HUES48 (cell line): ENCODE data around the gene MAP2K3.

Experiments used
- H3K27ac ChIP-seq: one replicate; pipeline ENCODE4 v1.7.0; 2013; ENCODE audit warnings: low read depth, low read length, inconsistent platforms
- H3K27me3 ChIP-seq: 2 replicates; pipeline ENCODE4 v1.6.1; 2013; ENCODE audit warnings: mild to moderate bottlenecking, low read length; ENCODE audit not compliant: control insufficient read depth, insufficient read depth
- H3K36me3 ChIP-seq: 2 replicates; pipeline ENCODE4 v1.6.1; 2013; ENCODE audit warnings: low read length; ENCODE audit not compliant: control insufficient read depth, insufficient read depth
- H3K4me1 ChIP-seq: 2 replicates; pipeline ENCODE4 v1.6.1; 2013; ENCODE audit warnings: mild to moderate bottlenecking, low read length; ENCODE audit not compliant: control insufficient read depth, insufficient read depth
- H3K4me3 ChIP-seq: 2 replicates; pipeline ENCODE4 v1.5.1; 2013; ENCODE audit warnings: mild to moderate bottlenecking, low read depth, low read length
- H3K9ac ChIP-seq: 2 replicates; pipeline ENCODE4 v1.6.1; 2013; ENCODE audit warnings: mild to moderate bottlenecking, low read depth, low read length, moderate library complexity
- H3K9me3 ChIP-seq: 2 replicates; pipeline ENCODE4 v1.6.1; 2013; ENCODE audit warnings: low read length; ENCODE audit not compliant: control insufficient read depth, insufficient read depth

MAP2K3 gene

GRCh38 chr17:21292867-21293830 is 8.6 kb downstream of the MAP2K3 start:
- Histone ChIP-seq H3K9ac (no peak overlapping the region), H3K27ac (no peak overlapping the region), H3K4me3 (no peak overlapping the region), H3K27me3 (no peaks in the 10 kb centered on the region), H3K4me1 (no peaks in the 10 kb centered on the region), H3K9me3 (peaks cover 38% of the 10 kb centered on the region), H3K36me3 (no peaks in the 10 kb centered on the region)

- H3K9me3 ChIP-seq, result peaks cover 44% of the 10 kb centered on the region
- H3K27ac ChIP-seq, result no peak overlapping the region
- peaks cover 6% of the 10 kb centered on the region for H3K36me3 ChIP-seq
- no peaks in the 10 kb centered on the region for H3K27me3 ChIP-seq
- H3K4me3 ChIP-seq, result no peak overlapping the region
- H3K9ac ChIP-seq, result no peak overlapping the region
- no peaks in the 10 kb centered on the region for H3K4me1 ChIP-seq
Observed at GRCh38 chr17:21293831-21294210, 9.3 kb downstream of the MAP2K3 start.

GRCh38 chr17:21294321-21295035 is 10.0 kb downstream of the MAP2K3 start:
- peaks cover 49% of the 10 kb centered on the region for H3K9me3 ChIP-seq
- no peaks in the 10 kb centered on the region for H3K27me3 ChIP-seq
- H3K4me3 ChIP-seq, result no peak overlapping the region
- H3K36me3 ChIP-seq, result peaks cover 12% of the 10 kb centered on the region
- no peak overlapping the region for H3K9ac ChIP-seq
- no peak overlapping the region for H3K27ac ChIP-seq
- no peaks in the 10 kb centered on the region for H3K4me1 ChIP-seq

GRCh38 chr17:21295036-21295952 is 10.8 kb downstream of the MAP2K3 start:
- Histone ChIP-seq H3K27me3 (no peaks in the 10 kb centered on the region), H3K9me3 (peaks cover 53% of the 10 kb centered on the region), H3K4me3 (no peak overlapping the region), H3K36me3 (peaks cover 15% of the 10 kb centered on the region), H3K9ac (no peak overlapping the region), H3K4me1 (no peaks in the 10 kb centered on the region), H3K27ac (no peak overlapping the region)

GRCh38 chr17:21296097-21297025 is 11.8 kb downstream of the MAP2K3 start:
- Histone ChIP-seq H3K9ac (no peak overlapping the region), H3K27ac (no peak overlapping the region), H3K27me3 (no peaks in the 10 kb centered on the region), H3K9me3 (peaks cover 64% of the 10 kb centered on the region), H3K4me1 (no peaks in the 10 kb centered on the region), H3K36me3 (peaks cover 23% of the 10 kb centered on the region), H3K4me3 (no peak overlapping the region)

- Histone ChIP-seq H3K27me3 (no peaks in the 10 kb centered on the region), H3K9ac (no peak overlapping the region), H3K4me3 (no peak overlapping the region), H3K36me3 (peaks cover 24% of the 10 kb centered on the region), H3K4me1 (no peaks in the 10 kb centered on the region), H3K27ac (no peak overlapping the region), H3K9me3 (peaks cover 61% of the 10 kb centered on the region)
Observed at GRCh38 chr17:21297026-21297520, 12.6 kb downstream of the MAP2K3 start.

- Histone ChIP-seq H3K27ac (no peak overlapping the region), H3K9ac (no peak overlapping the region), H3K4me3 (no peak overlapping the region), H3K27me3 (no peaks in the 10 kb centered on the region), H3K36me3 (peaks cover 24% of the 10 kb centered on the region), H3K9me3 (peaks cover 55% of the 10 kb centered on the region), H3K4me1 (no peaks in the 10 kb centered on the region)
Observed at GRCh38 chr17:21297597-21297996, 13.1 kb downstream of the MAP2K3 start.

- Histone ChIP-seq H3K4me3 (no peak overlapping the region), H3K4me1 (no peaks in the 10 kb centered on the region), H3K27ac (no peak overlapping the region), H3K36me3 (peaks cover 27% of the 10 kb centered on the region), H3K9ac (no peak overlapping the region), H3K27me3 (no peaks in the 10 kb centered on the region), H3K9me3 (peaks cover 54% of the 10 kb centered on the region)
Observed at GRCh38 chr17:21298056-21298982, 13.8 kb downstream of the MAP2K3 start.

- H3K4me3 ChIP-seq, result no peak overlapping the region
- H3K9me3 ChIP-seq, result peaks cover 62% of the 10 kb centered on the region
- H3K27me3 ChIP-seq, result no peaks in the 10 kb centered on the region
- H3K4me1 ChIP-seq, result no peaks in the 10 kb centered on the region
- H3K9ac ChIP-seq, result no peak overlapping the region
- peaks cover 34% of the 10 kb centered on the region for H3K36me3 ChIP-seq
- no peak overlapping the region for H3K27ac ChIP-seq
Observed at GRCh38 chr17:21298983-21299519, 14.5 kb downstream of the MAP2K3 start.
